MCF 10A (cell line): ENCODE measurements around the gene FLRT2. TPM values are rescaled to one million over a fixed set of nuclear protein-coding genes. Genes with fewer than 3 reads are reported as not detected.

ENCODE experiments used
- BruUV-seq: library from RNA; stranded (reverse); fragments of 400-500 nt; replicated peaks from 2 replicates; lab custom pipeline; 2021; lab: Mats Ljungman, UMichigan
- CTCF ChIA-PET: fragments of 300-600 bp; sonication (Branson Sonifier 250); formaldehyde crosslinking; extraction: SDS; loops from one replicate; lab custom pipeline; 2021; ENCODE audit warnings: antibody characterized with exemption, inconsistent platforms; lab: Yijun Ruan, JAX
- POLR2A ChIA-PET: fragments of 300-600, 350-650 bp; sonication (Branson Sonifier 250); formaldehyde crosslinking; extraction: SDS; loops from one replicate; lab custom pipeline; 2020; ENCODE audit warnings: antibody characterized with exemption, inconsistent platforms; lab: Yijun Ruan, JAX
- DNase-seq: peaks from one replicate; pipeline ENCODE4 v3.0.0-alpha.2; 2018; ENCODE audit not compliant: unreplicated experiment
- H3K27ac Mint-ChIP-seq: one replicate; pipeline ENCODE4 v1.8.0; 2022; ENCODE audit warnings: mild to moderate bottlenecking, low read depth, mixed read lengths; ENCODE audit not compliant: unreplicated experiment
- H3K27me3 Mint-ChIP-seq: one replicate; pipeline ENCODE4 v1.8.0; 2022; ENCODE audit warnings: mixed read lengths; ENCODE audit not compliant: insufficient read depth, unreplicated experiment
- H3K36me3 Mint-ChIP-seq: one replicate; pipeline ENCODE4 v1.8.0; 2022; ENCODE audit warnings: mild to moderate bottlenecking, moderate library complexity, mixed read lengths; ENCODE audit not compliant: insufficient read depth, unreplicated experiment
- H3K4me1 Mint-ChIP-seq: one replicate; pipeline ENCODE4 v1.8.0; 2022; ENCODE audit warnings: mixed read lengths; ENCODE audit not compliant: insufficient read depth, unreplicated experiment
- H3K4me3 Mint-ChIP-seq: one replicate; pipeline ENCODE4 v1.8.0; 2022; ENCODE audit warnings: mild to moderate bottlenecking, moderate library complexity, mixed read lengths; ENCODE audit not compliant: unreplicated experiment
- H3K9me3 Mint-ChIP-seq: one replicate; pipeline ENCODE4 v1.8.0; 2022; ENCODE audit warnings: mixed read lengths; ENCODE audit not compliant: unreplicated experiment
- intact Hi-C: fragments of 100-400 bp; cut with micrococcal nuclease; formaldehyde crosslinking; loops from 2 replicates; pipeline ENCODE4 v1.14.1; 2022
- total RNA-seq: library from RNA; stranded (reverse); gene quantifications from 2 replicates; pipeline ENCODE4 v1.2.3, GENCODE V29; 2022
- TF ChIP-seq, protein P1 (sequence below): fragments of 200-600 bp; IDR thresholded peaks from one replicate; pipeline ENCODE4 v1.8.0; 2022; ENCODE audit warnings: antibody characterized with exemption, mild to moderate bottlenecking; ENCODE audit not compliant: unreplicated experiment

Gene FLRT2
- total RNA-seq, 1 experiment from 2014 or later = 153 TPM

DNA sequence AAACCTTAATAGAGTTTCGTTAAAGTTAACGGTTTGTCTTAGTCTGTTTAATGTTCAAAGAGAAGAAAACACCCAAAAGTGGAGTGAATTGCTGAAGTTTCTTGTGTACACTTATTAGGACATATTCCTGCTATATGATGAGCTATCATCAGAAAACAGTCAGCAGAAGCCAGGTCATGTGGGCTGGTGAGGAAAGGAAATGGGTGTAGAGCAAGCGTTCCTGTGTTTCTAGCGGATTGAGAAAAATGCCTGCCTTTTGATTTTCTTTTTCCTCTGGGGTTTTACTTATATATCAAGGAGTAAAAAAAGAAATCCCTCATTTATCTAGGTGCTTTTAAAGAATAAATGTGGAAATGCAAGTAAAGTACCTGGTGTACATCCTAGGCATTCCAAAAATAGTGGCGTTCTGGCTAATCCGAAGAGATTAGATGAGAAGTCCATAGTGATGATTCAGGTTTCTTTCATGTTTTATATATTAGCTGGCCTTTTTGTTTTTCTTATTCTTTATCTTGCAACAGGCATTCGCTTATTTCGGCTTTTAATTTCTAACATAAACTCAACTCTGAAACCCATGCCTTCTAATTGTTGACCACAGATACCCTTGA lies 50.7 kb downstream of the FLRT2 start:
- no peak for DNase-seq
- Mint-ChIP-seq H3K27me3 (no peaks in the 10 kb centered on the region), H3K36me3 (peaks cover 5% of the 10 kb centered on the region), H3K27ac (peak overlapping the region; percentile 35), H3K9me3 (no peaks in the 10 kb centered on the region), H3K4me1 (peaks cover 6% of the 10 kb centered on the region), H3K4me3 (no peak overlapping the region)
- intact Hi-C loops = no loop called here
- ChIA-PET CTCF (no interaction called here), POLR2A (interaction anchor here (1.4 kb wide), 1 partner anchor 9 kb away, joined by 3 read pairs; no protein-coding TSS in a partner anchor)
- TF ChIP-seq, protein P1, sequence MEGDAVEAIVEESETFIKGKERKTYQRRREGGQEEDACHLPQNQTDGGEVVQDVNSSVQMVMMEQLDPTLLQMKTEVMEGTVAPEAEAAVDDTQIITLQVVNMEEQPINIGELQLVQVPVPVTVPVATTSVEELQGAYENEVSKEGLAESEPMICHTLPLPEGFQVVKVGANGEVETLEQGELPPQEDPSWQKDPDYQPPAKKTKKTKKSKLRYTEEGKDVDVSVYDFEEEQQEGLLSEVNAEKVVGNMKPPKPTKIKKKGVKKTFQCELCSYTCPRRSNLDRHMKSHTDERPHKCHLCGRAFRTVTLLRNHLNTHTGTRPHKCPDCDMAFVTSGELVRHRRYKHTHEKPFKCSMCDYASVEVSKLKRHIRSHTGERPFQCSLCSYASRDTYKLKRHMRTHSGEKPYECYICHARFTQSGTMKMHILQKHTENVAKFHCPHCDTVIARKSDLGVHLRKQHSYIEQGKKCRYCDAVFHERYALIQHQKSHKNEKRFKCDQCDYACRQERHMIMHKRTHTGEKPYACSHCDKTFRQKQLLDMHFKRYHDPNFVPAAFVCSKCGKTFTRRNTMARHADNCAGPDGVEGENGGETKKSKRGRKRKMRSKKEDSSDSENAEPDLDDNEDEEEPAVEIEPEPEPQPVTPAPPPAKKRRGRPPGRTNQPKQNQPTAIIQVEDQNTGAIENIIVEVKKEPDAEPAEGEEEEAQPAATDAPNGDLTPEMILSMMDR = no peak
- BruUV-seq = no TSS peak

DNA sequence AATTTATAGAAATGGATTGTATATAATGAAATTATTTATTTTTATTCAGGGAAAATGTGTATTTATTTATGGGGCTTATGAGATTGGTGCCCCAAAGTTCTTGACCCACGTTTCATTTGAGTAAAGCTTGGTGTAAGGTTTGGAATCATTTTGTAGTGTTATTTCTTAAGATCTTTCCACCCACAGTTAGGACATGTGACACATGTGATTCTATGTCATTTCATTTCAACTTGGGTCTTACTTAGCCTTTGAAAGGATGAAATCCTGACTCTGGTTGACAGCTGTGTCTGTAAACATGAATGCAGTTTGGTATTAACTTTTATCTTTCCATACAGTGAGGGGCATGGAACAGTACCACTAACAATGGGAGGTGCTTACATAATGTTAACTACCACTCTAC lies 51.7 kb downstream of the FLRT2 start:
- Mint-ChIP-seq H3K36me3 (peaks cover 2% of the 10 kb centered on the region), H3K9me3 (no peaks in the 10 kb centered on the region), H3K4me3 (no peak overlapping the region), H3K4me1 (peaks cover 6% of the 10 kb centered on the region), H3K27ac (no peak overlapping the region), H3K27me3 (no peaks in the 10 kb centered on the region)
- POLR2A ChIA-PET = interaction anchor here (1.4 kb wide), 1 partner anchor 10 kb away, joined by 3 read pairs; no protein-coding TSS in a partner anchor
- BruUV-seq = no TSS peak
- CTCF ChIA-PET = no interaction called here
- TF ChIP-seq, protein P1 = no peak
- DNase-seq = no peak
- intact Hi-C loops = no loop called here

DNA sequence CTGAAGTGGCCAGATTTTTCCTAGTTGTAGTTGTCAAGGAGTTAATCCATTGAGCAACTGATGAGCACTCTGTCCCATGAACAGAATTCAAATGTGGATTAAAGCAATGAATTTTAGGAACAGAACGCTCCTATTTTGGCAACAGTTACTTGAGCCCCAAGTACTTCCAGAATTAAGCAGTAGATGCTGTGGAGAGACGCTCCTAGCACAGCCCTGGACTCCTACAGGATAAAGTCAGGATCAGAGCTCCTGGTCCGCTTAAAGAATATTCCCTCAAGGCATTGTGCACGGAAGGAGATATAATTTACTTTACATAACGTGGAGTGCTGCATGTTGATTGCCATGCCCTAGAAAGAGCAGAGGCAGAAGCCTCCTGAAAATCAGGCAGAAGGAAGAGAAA lies 53.4 kb downstream of the FLRT2 start:
- TF ChIP-seq, protein P1 = no peak
- no peaks in the 10 kb centered on the region for H3K9me3 Mint-ChIP-seq
- H3K4me3 Mint-ChIP-seq = no peak overlapping the region
- no peak for DNase-seq
- intact Hi-C loops = no loop called here
- H3K27ac Mint-ChIP-seq = peak overlapping the region; percentile 42
- H3K27me3 Mint-ChIP-seq = no peaks in the 10 kb centered on the region
- ChIA-PET CTCF (interaction anchor here (1.3 kb wide), 1 partner anchor 28 kb away, joined by 4 read pairs; no protein-coding TSS in a partner anchor), POLR2A (interaction anchor here (0.7 to 1.0 kb wide), 2 partner anchors 11 to 12 kb away, joined by 3 to 4 read pairs; no protein-coding TSS in a partner anchor)
- peaks cover 8% of the 10 kb centered on the region for H3K36me3 Mint-ChIP-seq
- H3K4me1 Mint-ChIP-seq = peaks cover 13% of the 10 kb centered on the region
- no TSS peak for BruUV-seq

DNA sequence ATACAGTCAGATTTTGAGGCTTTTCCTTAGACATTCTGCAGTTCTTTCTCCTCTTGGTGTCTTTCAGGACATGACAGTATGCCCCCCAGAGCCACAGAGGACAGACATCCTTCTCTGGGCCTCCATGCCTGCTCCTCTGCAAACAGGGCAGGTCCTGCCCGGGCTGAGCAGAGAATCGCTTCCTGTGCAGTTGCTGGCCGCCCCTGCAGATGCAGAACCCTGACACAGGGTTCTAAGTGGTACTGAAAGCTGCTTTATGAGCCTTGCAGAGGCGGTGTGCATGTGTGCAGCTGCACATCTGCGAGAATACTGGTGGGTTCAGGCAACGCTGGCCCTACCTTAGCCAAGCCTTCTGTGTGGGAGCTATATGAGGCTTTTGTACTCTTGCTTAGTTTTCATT lies 54.5 kb downstream of the FLRT2 start:
- Mint-ChIP-seq H3K36me3 (peaks cover 15% of the 10 kb centered on the region), H3K4me1 (peaks cover 13% of the 10 kb centered on the region), H3K27ac (no peak overlapping the region), H3K4me3 (no peak overlapping the region), H3K9me3 (no peaks in the 10 kb centered on the region), H3K27me3 (no peaks in the 10 kb centered on the region)
- TF ChIP-seq, protein P1 = no peak
- intact Hi-C loops = no loop called here
- no TSS peak for BruUV-seq
- ChIA-PET POLR2A (no interaction called here), CTCF (interaction anchor here (0.8 kb wide), 1 partner anchor 1325 kb away, joined by 4 read pairs; no protein-coding TSS in a partner anchor)
- no peak for DNase-seq
